ENCODE data around the gene TSHZ1. TPM values are rescaled to one million over a fixed set of nuclear protein-coding genes. Genes with fewer than 3 reads are reported as not detected.
"Not testable (repeated sequence)": the region's sequence is repeated elsewhere in the genome, so short reads cannot be mapped to it uniquely, and the experiment has no call there.

The TSHZ1 gene
- total RNA-seq, 1 donor from 2014 or later = 24.6 TPM

DNA sequence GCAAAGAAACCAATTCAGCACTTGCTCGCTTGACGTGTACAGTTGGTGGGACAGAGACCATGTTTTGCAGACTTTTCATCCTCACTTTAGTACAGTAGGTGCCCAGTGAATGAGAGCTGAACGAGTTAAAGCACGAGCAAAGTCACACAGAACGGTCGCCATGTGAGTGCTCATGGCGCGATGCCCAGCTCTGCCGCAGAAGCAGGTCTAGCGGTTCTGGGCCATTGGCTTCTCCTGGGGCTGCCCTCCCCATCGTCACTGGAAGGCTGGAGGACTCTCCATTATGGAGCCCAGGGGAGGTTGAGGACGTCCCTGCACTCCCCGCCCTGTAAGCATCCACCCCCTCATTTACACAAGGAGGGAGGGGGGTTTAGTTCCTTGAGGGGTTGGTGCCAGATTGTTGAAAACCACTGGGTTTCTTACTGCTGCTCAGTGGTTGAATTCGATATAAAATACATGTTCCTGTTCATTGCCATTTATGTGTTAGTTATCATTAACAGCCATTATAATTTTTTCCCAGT lies 26.6 kb upstream of the TSHZ1 start:
- H3K27ac ChIP-seq (replicated peaks) = no peak overlapping the region
- no peak overlapping the region for H3K4me3 ChIP-seq
- TF ChIP-seq, protein P1, sequence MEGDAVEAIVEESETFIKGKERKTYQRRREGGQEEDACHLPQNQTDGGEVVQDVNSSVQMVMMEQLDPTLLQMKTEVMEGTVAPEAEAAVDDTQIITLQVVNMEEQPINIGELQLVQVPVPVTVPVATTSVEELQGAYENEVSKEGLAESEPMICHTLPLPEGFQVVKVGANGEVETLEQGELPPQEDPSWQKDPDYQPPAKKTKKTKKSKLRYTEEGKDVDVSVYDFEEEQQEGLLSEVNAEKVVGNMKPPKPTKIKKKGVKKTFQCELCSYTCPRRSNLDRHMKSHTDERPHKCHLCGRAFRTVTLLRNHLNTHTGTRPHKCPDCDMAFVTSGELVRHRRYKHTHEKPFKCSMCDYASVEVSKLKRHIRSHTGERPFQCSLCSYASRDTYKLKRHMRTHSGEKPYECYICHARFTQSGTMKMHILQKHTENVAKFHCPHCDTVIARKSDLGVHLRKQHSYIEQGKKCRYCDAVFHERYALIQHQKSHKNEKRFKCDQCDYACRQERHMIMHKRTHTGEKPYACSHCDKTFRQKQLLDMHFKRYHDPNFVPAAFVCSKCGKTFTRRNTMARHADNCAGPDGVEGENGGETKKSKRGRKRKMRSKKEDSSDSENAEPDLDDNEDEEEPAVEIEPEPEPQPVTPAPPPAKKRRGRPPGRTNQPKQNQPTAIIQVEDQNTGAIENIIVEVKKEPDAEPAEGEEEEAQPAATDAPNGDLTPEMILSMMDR (IDR thresholded peaks at IDR 0.05; ENCODE audit: borderline replicate concordance) = no peak
- no peak for DNase-seq
- H3K9me3 ChIP-seq (replicated peaks) = no peaks in the 10 kb centered on the region
- H3K36me3 ChIP-seq = no peaks in the 10 kb centered on the region
- H3K27me3 ChIP-seq (ENCODE audit: low read depth) = no peaks in the 10 kb centered on the region
- intact Hi-C loops (cut with micrococcal nuclease) = no loop called here
- H3K4me1 ChIP-seq = no peaks in the 10 kb centered on the region

DNA sequence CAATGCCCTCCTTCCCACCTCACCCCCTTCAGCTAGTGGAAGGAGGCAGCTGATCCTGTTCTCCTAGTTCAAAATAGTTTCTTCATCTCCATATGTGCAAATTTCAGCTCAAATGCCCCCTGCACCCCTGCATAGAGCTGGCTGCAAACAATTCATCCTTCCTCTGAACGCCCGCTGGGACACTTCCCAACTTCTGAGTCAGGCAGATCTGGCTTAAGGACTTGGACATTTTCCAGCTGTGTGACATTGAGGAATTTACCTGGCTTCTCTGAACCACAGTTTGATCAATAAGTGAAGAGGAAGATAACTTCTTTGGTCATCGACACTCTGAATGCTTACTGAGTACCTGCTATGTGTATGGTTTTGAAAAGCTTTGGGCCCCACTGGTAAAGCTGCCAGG lies 25.1 kb upstream of the TSHZ1 start:
- Histone ChIP-seq H3K4me1 (no peaks in the 10 kb centered on the region), H3K36me3 (no peaks in the 10 kb centered on the region), H3K27me3 (ENCODE audit: low read depth) (no peaks in the 10 kb centered on the region), H3K9me3 (replicated peaks) (no peaks in the 10 kb centered on the region), H3K27ac (replicated peaks) (no peak overlapping the region), H3K4me3 (no peak overlapping the region)
- no peak for DNase-seq
- intact Hi-C loops (cut with micrococcal nuclease) = no loop called here
- TF ChIP-seq, protein P1 (IDR thresholded peaks at IDR 0.05; ENCODE audit: borderline replicate concordance) = no peak

DNA sequence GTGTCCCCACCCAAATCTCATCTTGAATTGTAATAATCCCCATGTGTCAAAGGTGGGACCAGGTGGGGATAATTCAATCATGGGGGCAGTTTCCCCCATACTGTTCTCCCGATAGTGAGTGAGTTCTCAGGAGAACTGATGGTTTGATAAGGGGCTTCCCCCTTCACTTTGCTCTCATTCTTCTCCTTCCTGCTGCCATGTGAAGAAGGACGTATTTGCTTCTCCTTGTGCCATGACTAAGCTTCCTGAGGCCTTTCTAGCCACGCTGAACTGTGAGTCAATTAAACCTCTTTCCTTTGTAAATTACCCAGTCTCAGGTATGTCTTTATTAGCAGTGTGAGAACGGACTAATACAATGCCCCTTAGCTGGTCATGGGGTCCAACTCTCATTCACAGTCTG lies 22.9 kb upstream of the TSHZ1 start:
- H3K27me3 ChIP-seq (ENCODE audit: low read depth); H3K27ac ChIP-seq (replicated peaks); H3K4me1 ChIP-seq; DNase-seq; intact Hi-C loops (cut with micrococcal nuclease); H3K4me3 ChIP-seq; H3K36me3 ChIP-seq; H3K9me3 ChIP-seq (replicated peaks): not testable (repeated sequence)

DNA sequence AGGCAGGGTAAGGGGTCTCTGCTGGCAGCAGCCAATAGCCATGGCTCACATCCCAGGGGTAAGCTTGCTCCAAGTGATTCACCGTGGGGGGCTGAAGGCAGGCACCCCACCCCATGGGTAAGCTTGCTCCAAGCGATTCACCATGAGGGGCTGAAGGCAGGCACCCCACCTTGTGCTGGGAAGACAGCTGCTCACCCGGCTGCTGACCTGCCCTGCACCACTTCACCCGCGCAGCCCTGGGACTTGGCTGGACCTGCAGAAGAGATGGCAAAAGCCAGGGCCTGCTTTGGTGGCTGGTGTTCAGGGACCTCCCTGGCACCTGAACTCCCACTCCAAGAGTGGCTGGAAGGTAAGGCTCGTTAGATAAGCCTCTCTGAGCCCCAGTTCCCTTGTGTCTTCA lies 20.9 kb upstream of the TSHZ1 start:
- H3K36me3 ChIP-seq = no peaks in the 10 kb centered on the region
- TF ChIP-seq, protein P1 (IDR thresholded peaks at IDR 0.05; ENCODE audit: borderline replicate concordance) = no peak
- no peak for DNase-seq
- intact Hi-C loops (cut with micrococcal nuclease) = no loop called here
- no peaks in the 10 kb centered on the region for H3K4me1 ChIP-seq
- H3K27ac ChIP-seq (replicated peaks) = no peak overlapping the region
- H3K9me3 ChIP-seq (replicated peaks) = no peaks in the 10 kb centered on the region
- no peaks in the 10 kb centered on the region for H3K27me3 ChIP-seq (ENCODE audit: low read depth)
- no peak overlapping the region for H3K4me3 ChIP-seq

DNA sequence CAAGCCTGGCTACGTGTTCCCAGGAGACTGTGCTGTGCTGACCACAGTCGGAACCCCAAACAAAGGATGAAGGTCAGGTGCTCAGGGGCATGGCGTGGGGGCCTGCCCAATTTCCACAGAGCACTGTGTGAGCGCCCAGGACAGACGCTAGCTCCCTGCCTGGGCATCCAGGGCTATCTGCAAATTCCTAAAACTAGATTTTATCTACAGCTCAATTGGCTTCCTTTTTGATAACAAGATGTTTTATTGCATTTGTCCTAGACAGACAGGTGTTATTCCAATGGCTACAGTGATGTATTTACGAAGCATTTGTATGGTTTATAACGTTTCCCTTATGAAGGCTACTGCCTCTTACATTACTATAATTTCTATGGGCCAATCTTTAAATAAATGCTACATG lies 17.7 kb upstream of the TSHZ1 start:
- Histone ChIP-seq H3K9me3 (replicated peaks) (no peaks in the 10 kb centered on the region), H3K36me3 (no peaks in the 10 kb centered on the region), H3K4me1 (peaks cover 6% of the 10 kb centered on the region), H3K27ac (replicated peaks) (no peak overlapping the region), H3K27me3 (ENCODE audit: low read depth) (no peaks in the 10 kb centered on the region), H3K4me3 (no peak overlapping the region)
- TF ChIP-seq, protein P1 (IDR thresholded peaks at IDR 0.05; ENCODE audit: borderline replicate concordance) = no peak
- intact Hi-C loops (cut with micrococcal nuclease) = no loop called here
- DNase-seq = no peak

DNA sequence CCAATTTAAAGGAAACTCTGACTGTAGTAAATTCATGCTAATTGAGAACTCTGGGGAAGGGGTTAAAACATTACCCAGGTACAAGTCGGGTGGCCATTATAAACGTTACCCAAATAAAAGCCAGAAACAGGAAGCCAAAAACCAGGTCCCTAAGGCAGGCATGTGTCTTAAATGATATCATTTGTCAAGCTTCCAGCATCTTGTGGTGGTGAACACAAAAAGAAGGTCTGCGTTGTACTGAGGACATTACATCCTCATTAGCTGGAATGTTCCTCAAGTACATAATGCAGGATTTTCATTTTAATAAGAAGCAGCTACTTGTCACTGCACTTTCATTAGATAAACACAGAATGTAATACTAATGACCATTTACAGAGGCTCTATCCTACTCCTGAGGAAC lies 12.6 kb upstream of the TSHZ1 start:
- TF ChIP-seq, protein P1 (IDR thresholded peaks at IDR 0.05; ENCODE audit: borderline replicate concordance) = no peak
- Histone ChIP-seq H3K9me3 (replicated peaks) (no peaks in the 10 kb centered on the region), H3K27ac (replicated peaks) (no peak overlapping the region), H3K36me3 (peaks cover 19% of the 10 kb centered on the region), H3K4me1 (peaks cover 43% of the 10 kb centered on the region), H3K4me3 (no peak overlapping the region), H3K27me3 (ENCODE audit: low read depth) (no peaks in the 10 kb centered on the region)
- intact Hi-C loops (cut with micrococcal nuclease) = no loop called here
- no peak for DNase-seq

Measured in left ventricle myocardium inferior (tissue), 1 donor.